Peyer's patch (tissue), 4 donors: Measurements from ENCODE around the gene ITGB8.

Source experiments
- CTCF ChIP-seq, 6 experiments: fragments of 450-650 bp in 4 of 6; fragments of 200-600 bp in 2 of 6; sonication (generic) in 1 of 6; IDR thresholded peaks; one replicate each; pipeline ENCODE4 v1.5.1; 2017 to 2019; ENCODE audit warnings: antibody characterized with exemption in 6 of 6, mild to moderate bottlenecking in 3 of 6, moderate library complexity in 1 of 6
- POLR2A ChIP-seq, 2 donors: fragments of 450-650 bp; IDR thresholded peaks; one replicate each; pipeline ENCODE4 v1.5.1; 2017; ENCODE audit warnings: antibody characterized with exemption in 2 of 2, mild to moderate bottlenecking in 2 of 2, moderate library complexity in 2 of 2

- TF ChIP-seq CTCF (IDR thresholded peaks at IDR 0.05) (no peak), POLR2A (IDR thresholded peaks at IDR 0.05) (no peak)
Observed at GRCh38 chr7:20442951-20443350, 112.3 kb downstream of the ITGB8 start.
